Measurements from ENCODE around the gene KCNAB1.

DNA sequence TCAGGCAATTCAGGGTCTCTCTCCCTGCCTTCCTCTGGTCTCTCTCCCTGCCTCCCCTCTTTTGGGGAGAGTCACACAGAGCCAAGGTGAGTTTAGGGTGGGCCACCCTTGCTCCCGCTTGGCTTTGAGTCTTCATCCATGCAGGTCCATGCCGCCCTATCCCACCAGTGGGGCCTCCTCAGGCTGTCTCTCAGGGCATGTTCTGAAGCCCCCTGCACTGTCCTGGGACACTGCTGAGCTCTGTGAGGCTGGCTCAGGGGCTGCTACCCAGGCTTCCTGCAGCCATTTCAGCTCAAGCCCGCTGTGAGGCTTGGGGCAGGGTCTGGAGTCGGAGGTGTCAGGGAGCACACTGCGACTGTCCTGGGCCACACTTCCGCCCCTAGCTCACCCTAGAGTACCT, 231.4 kb downstream of the KCNAB1 start:
- TF ChIP-seq POLR2A (IDR thresholded peaks at IDR 0.05; ENCODE audit: low read length) (no peak), GATA1 (IDR thresholded peaks at IDR 0.05; ENCODE audit: low read depth, low read length) (no peak)

Measured in erythroblast (primary cell).